ENCODE data around the gene GEMIN7. TPM values are rescaled to one million over a fixed set of nuclear protein-coding genes. Genes with fewer than 3 reads are reported as not detected.
A peak's percentile ranks its signal among the peaks of the same experiment; 100 is the strongest.

The GEMIN7 gene
- total and polyA plus RNA-seq, 2 experiments from 2014 or later, result 49.6 to 90.5 TPM

- peak overlapping the region; percentile 78; the same call in 1 of the 2 replicates for H3K4me2 ChIP-seq
- peaks cover 12% of the 10 kb centered on the region for H3F3A ChIP-seq (replicated peaks; ENCODE audit: low read depth)
- H3K4me3 ChIP-seq, result peak overlapping the region; percentile 63
- no peaks in the 10 kb centered on the region for H3K9me3 Mint-ChIP-seq
- peaks cover 35% of the 10 kb centered on the region for H3K27me3 Mint-ChIP-seq (ENCODE audit: insufficient read depth, low read depth, poor library complexity)
- H3K27ac Mint-ChIP-seq, result no peak overlapping the region
- ATAC-seq (no peak), DNase-seq (ENCODE audit: low spot score) (no peak)
- H3K36me3 ChIP-seq (ENCODE audit: insufficient read depth), result no peaks in the 10 kb centered on the region
- H3K4me1 ChIP-seq (ENCODE audit: insufficient read depth), result peaks cover 32% of the 10 kb centered on the region
- TF ChIP-seq NANOG (IDR thresholded peaks at IDR 0.05; ENCODE audit: borderline replicate concordance), result no peak
- no peak for TF ChIP-seq EZH2phosphoT487 (IDR thresholded peaks at IDR 0.05; ENCODE audit: unreplicated experiment)
- no peak for TF ChIP-seq ETS1 (IDR thresholded peaks at IDR 0.05)
- TF ChIP-seq, protein P1, sequence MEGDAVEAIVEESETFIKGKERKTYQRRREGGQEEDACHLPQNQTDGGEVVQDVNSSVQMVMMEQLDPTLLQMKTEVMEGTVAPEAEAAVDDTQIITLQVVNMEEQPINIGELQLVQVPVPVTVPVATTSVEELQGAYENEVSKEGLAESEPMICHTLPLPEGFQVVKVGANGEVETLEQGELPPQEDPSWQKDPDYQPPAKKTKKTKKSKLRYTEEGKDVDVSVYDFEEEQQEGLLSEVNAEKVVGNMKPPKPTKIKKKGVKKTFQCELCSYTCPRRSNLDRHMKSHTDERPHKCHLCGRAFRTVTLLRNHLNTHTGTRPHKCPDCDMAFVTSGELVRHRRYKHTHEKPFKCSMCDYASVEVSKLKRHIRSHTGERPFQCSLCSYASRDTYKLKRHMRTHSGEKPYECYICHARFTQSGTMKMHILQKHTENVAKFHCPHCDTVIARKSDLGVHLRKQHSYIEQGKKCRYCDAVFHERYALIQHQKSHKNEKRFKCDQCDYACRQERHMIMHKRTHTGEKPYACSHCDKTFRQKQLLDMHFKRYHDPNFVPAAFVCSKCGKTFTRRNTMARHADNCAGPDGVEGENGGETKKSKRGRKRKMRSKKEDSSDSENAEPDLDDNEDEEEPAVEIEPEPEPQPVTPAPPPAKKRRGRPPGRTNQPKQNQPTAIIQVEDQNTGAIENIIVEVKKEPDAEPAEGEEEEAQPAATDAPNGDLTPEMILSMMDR (conservative IDR thresholded peaks at IDR 0.05; ENCODE audit: low read depth in 2 of 2), result no peak
- TF ChIP-seq CREB1 (CRISPR knock-in tag; IDR thresholded peaks at IDR 0.05; ENCODE audit: low read depth), result no peak
- no peak for TF ChIP-seq ZNF331 (CRISPR knock-in tag; IDR thresholded peaks at IDR 0.05; ENCODE audit: low read depth)
- TF ChIP-seq STAT1 (IDR thresholded peaks at IDR 0.05; ENCODE audit: unreplicated experiment), result no peak
- TF ChIP-seq, protein P2, sequence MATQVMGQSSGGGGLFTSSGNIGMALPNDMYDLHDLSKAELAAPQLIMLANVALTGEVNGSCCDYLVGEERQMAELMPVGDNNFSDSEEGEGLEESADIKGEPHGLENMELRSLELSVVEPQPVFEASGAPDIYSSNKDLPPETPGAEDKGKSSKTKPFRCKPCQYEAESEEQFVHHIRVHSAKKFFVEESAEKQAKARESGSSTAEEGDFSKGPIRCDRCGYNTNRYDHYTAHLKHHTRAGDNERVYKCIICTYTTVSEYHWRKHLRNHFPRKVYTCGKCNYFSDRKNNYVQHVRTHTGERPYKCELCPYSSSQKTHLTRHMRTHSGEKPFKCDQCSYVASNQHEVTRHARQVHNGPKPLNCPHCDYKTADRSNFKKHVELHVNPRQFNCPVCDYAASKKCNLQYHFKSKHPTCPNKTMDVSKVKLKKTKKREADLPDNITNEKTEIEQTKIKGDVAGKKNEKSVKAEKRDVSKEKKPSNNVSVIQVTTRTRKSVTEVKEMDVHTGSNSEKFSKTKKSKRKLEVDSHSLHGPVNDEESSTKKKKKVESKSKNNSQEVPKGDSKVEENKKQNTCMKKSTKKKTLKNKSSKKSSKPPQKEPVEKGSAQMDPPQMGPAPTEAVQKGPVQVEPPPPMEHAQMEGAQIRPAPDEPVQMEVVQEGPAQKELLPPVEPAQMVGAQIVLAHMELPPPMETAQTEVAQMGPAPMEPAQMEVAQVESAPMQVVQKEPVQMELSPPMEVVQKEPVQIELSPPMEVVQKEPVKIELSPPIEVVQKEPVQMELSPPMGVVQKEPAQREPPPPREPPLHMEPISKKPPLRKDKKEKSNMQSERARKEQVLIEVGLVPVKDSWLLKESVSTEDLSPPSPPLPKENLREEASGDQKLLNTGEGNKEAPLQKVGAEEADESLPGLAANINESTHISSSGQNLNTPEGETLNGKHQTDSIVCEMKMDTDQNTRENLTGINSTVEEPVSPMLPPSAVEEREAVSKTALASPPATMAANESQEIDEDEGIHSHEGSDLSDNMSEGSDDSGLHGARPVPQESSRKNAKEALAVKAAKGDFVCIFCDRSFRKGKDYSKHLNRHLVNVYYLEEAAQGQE (IDR thresholded peaks at IDR 0.05; ENCODE audit: unreplicated experiment), result no peak
- no peak for TF ChIP-seq ZNF114 (CRISPR knock-in tag; IDR thresholded peaks at IDR 0.05)
- no peak for TF ChIP-seq POLR2AphosphoS5 (IDR thresholded peaks at IDR 0.05; ENCODE audit: low read depth)
- TF ChIP-seq JUNB (IDR thresholded peaks at IDR 0.05; ENCODE audit: unreplicated experiment), result no peak
- no peak for TF ChIP-seq EZH2 (IDR thresholded peaks at IDR 0.05; ENCODE audit: low read depth, unreplicated experiment)
- TF ChIP-seq, protein P3, sequence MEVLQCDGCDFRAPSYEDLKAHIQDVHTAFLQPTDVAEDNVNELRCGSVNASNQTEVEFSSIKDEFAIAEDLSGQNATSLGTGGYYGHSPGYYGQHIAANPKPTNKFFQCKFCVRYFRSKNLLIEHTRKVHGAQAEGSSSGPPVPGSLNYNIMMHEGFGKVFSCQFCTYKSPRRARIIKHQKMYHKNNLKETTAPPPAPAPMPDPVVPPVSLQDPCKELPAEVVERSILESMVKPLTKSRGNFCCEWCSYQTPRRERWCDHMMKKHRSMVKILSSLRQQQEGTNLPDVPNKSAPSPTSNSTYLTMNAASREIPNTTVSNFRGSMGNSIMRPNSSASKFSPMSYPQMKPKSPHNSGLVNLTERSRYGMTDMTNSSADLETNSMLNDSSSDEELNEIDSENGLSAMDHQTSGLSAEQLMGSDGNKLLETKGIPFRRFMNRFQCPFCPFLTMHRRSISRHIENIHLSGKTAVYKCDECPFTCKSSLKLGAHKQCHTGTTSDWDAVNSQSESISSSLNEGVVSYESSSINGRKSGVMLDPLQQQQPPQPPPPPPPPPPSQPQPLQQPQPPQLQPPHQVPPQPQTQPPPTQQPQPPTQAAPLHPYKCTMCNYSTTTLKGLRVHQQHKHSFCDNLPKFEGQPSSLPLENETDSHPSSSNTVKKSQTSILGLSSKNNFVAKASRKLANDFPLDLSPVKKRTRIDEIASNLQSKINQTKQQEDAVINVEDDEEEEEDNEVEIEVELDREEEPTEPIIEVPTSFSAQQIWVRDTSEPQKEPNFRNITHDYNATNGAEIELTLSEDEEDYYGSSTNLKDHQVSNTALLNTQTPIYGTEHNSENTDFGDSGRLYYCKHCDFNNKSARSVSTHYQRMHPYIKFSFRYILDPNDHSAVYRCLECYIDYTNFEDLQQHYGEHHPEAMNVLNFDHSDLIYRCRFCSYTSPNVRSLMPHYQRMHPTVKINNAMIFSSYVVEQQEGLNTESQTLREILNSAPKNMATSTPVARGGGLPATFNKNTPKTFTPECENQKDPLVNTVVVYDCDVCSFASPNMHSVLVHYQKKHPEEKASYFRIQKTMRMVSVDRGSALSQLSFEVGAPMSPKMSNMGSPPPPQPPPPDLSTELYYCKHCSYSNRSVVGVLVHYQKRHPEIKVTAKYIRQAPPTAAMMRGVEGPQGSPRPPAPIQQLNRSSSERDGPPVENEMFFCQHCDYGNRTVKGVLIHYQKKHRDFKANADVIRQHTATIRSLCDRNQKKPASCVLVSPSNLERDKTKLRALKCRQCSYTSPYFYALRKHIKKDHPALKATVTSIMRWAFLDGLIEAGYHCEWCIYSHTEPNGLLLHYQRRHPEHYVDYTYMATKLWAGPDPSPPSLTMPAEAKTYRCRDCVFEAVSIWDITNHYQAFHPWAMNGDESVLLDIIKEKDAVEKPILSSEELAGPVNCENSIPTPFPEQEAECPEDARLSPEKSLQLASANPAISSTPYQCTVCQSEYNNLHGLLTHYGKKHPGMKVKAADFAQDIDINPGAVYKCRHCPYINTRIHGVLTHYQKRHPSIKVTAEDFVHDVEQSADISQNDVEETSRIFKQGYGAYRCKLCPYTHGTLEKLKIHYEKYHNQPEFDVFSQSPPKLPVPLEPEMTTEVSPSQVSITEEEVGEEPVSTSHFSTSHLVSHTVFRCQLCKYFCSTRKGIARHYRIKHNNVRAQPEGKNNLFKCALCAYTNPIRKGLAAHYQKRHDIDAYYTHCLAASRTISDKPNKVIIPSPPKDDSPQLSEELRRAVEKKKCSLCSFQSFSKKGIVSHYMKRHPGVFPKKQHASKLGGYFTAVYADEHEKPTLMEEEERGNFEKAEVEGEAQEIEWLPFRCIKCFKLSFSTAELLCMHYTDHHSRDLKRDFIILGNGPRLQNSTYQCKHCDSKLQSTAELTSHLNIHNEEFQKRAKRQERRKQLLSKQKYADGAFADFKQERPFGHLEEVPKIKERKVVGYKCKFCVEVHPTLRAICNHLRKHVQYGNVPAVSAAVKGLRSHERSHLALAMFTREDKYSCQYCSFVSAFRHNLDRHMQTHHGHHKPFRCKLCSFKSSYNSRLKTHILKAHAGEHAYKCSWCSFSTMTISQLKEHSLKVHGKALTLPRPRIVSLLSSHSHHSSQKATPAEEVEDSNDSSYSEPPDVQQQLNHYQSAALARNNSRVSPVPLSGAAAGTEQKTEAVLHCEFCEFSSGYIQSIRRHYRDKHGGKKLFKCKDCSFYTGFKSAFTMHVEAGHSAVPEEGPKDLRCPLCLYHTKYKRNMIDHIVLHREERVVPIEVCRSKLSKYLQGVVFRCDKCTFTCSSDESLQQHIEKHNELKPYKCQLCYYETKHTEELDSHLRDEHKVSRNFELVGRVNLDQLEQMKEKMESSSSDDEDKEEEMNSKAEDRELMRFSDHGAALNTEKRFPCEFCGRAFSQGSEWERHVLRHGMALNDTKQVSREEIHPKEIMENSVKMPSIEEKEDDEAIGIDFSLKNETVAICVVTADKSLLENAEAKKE (CRISPR knock-in tag; IDR thresholded peaks at IDR 0.05), result no peak
- no peak overlapping the region for H3K27ac ChIP-seq (ENCODE audit: low read depth)
- H3K36me3 Mint-ChIP-seq (ENCODE audit: low read depth), result peaks cover 17% of the 10 kb centered on the region
- no peak overlapping the region for H2AFZ ChIP-seq
- peaks cover 66% of the 10 kb centered on the region for H3K79me2 ChIP-seq (replicated peaks; ENCODE audit: insufficient read depth)
- peak overlapping the region; percentile 85 for H3K4me3 Mint-ChIP-seq
- H3K27me3 ChIP-seq (ENCODE audit: insufficient read depth), result no peaks in the 10 kb centered on the region
- peaks cover 64% of the 10 kb centered on the region for H3K4me1 Mint-ChIP-seq
- H4K20me1 ChIP-seq (replicated peaks; ENCODE audit: insufficient read depth), result peaks cover 50% of the 10 kb centered on the region
- H3K9me2 ChIP-seq (ENCODE audit: insufficient read depth), result no peaks in the 10 kb centered on the region
These were observed 15.6 kb downstream of the GEMIN7 start for GRCh38 chr19:45094707-45095106.

Measured in GM23338 (cell line).